WTC11 (cell line): Measurements from ENCODE around the gene TIPRL. TPM values are rescaled to one million over a fixed set of nuclear protein-coding genes. Genes with fewer than 3 reads are reported as not detected.

ENCODE experiments used
- ATAC-seq: fragments of 200-7000 bp; cut with Tn5 transposase; 2 replicates; pipeline ENCODE4 v1.10.0; 2021; ENCODE audit warnings: mild to moderate bottlenecking, moderate library complexity
- CTCF ChIA-PET: fragments of 300-600 bp; sonication (Branson Sonifier 250); formaldehyde crosslinking; loops from one replicate; lab custom pipeline; 2021; ENCODE audit warnings: antibody characterized with exemption; lab: Charles Lee
- POLR2A ChIA-PET: fragments of 350-600 bp; sonication (Branson Sonifier 250); formaldehyde crosslinking; loops from one replicate; lab custom pipeline; 2021; ENCODE audit warnings: antibody characterized with exemption; lab: Charles Lee
- DNase-seq: peaks from one replicate; pipeline ENCODE4 v3.0.0; 2021; ENCODE audit warnings: low spot score
- H3K27ac Mint-ChIP-seq: 2 replicates; pipeline ENCODE4 v1.8.0; 2021; ENCODE audit warnings: mixed read lengths
- H3K27me3 Mint-ChIP-seq: 2 replicates; pipeline ENCODE4 v1.8.0; 2021; ENCODE audit warnings: low read depth, mild to moderate bottlenecking, moderate library complexity, mixed read lengths
- H3K36me3 Mint-ChIP-seq: 2 replicates; pipeline ENCODE4 v1.8.0; 2021; ENCODE audit warnings: mixed read lengths
- H3K4me1 Mint-ChIP-seq: 2 replicates; pipeline ENCODE4 v1.8.0; 2022; ENCODE audit warnings: mixed read lengths
- H3K4me3 Mint-ChIP-seq: 2 replicates; pipeline ENCODE4 v1.8.0; 2021; ENCODE audit warnings: mild to moderate bottlenecking, moderate library complexity, mixed read lengths
- H3K9me3 Mint-ChIP-seq: 2 replicates; pipeline ENCODE4 v1.8.0; 2021; ENCODE audit warnings: mixed read lengths
- CBFB ChIP-seq: sonication (generic); formaldehyde crosslinking; IDR thresholded peaks from 2 replicates; pipeline ENCODE4 v1.8.1; 2022; ENCODE audit warnings: mild to moderate bottlenecking, low read depth, missing genetic modification reagents
- CREB1 ChIP-seq: sonication (generic); formaldehyde crosslinking; IDR thresholded peaks from 2 replicates; pipeline ENCODE4 v1.8.0; 2023; ENCODE audit warnings: mild to moderate bottlenecking, missing genetic modification reagents
- GABPB1 ChIP-seq: sonication (generic); formaldehyde crosslinking; IDR thresholded peaks from 2 replicates; pipeline ENCODE4 v1.8.1; 2023; ENCODE audit warnings: mild to moderate bottlenecking, missing genetic modification reagents
- HMGA2 ChIP-seq: fragments of 250-450 bp; sonication (Bioruptor Pico); IDR thresholded peaks from 2 replicates; pipeline ENCODE4 v1.4.0; 2021; ENCODE audit warnings: mild to moderate bottlenecking, moderate library complexity
- MYBL2 ChIP-seq: sonication (generic); formaldehyde crosslinking; IDR thresholded peaks from 2 replicates; pipeline ENCODE4 v1.8.1; 2023; ENCODE audit warnings: mild to moderate bottlenecking, moderate library complexity, missing genetic modification reagents
- NFYB ChIP-seq: sonication (generic); formaldehyde crosslinking; conservative IDR thresholded peaks from 2 replicates; pipeline ENCODE4 v1.8.0; 2022; ENCODE audit warnings: low read depth, missing genetic modification reagents
- PRRX2 ChIP-seq: fragments of 250-450 bp; sonication (Bioruptor Pico); IDR thresholded peaks from 2 replicates; pipeline ENCODE4 v1.8.0; 2021; ENCODE audit warnings: mild to moderate bottlenecking
- RORB ChIP-seq: fragments of 250-450 bp; sonication (Bioruptor Pico); IDR thresholded peaks from 2 replicates; pipeline ENCODE4 v1.9.0; 2021; ENCODE audit warnings: mild to moderate bottlenecking
- SMAD4 ChIP-seq: sonication (generic); formaldehyde crosslinking; IDR thresholded peaks from 2 replicates; pipeline ENCODE4 v1.8.0; 2022; ENCODE audit warnings: mild to moderate bottlenecking, missing genetic modification reagents
- TEAD4 ChIP-seq: sonication (generic); formaldehyde crosslinking; IDR thresholded peaks from 2 replicates; pipeline ENCODE4 v1.8.0; 2022; ENCODE audit warnings: mild to moderate bottlenecking, missing genetic modification reagents
- ZBTB21 ChIP-seq: sonication (generic); formaldehyde crosslinking; IDR thresholded peaks from 2 replicates; pipeline ENCODE4 v1.8.1; 2023; ENCODE audit warnings: mild to moderate bottlenecking, missing genetic modification reagents, borderline replicate concordance
- ZNF317 ChIP-seq: sonication (generic); formaldehyde crosslinking; IDR thresholded peaks from 2 replicates; pipeline ENCODE4 v1.8.1; 2023; ENCODE audit warnings: low read depth, mild to moderate bottlenecking, moderate library complexity, missing genetic modification reagents, borderline replicate concordance
- ZNF396 ChIP-seq: fragments of 250-450 bp; sonication (Bioruptor Pico); IDR thresholded peaks from 2 replicates; pipeline ENCODE4 v1.8.0; 2021; ENCODE audit warnings: mild to moderate bottlenecking, moderate library complexity, borderline replicate concordance
- ZNF416 ChIP-seq: fragments of 250-450 bp; sonication (Bioruptor Pico); IDR thresholded peaks from 2 replicates; pipeline ENCODE4 v1.9.0; 2021; ENCODE audit warnings: mild to moderate bottlenecking, inconsistent platforms
- ZNF423 ChIP-seq: fragments of 250-450 bp; sonication (Bioruptor Pico); IDR thresholded peaks from 2 replicates; pipeline ENCODE4 v2.1.2; 2022; ENCODE audit warnings: mild to moderate bottlenecking, moderate library complexity
- total RNA-seq: library from RNA; stranded (reverse); gene quantifications from 3 replicates; pipeline ENCODE4 v1.2.3, GENCODE V29; 2021
- TF ChIP-seq, protein P1 (sequence below): sonication (generic); formaldehyde crosslinking; conservative IDR thresholded peaks from 2 replicates; pipeline ENCODE4 v1.8.1; 2022; ENCODE audit warnings: mild to moderate bottlenecking, missing genetic modification reagents
- TF ChIP-seq, protein P2 (sequence below): sonication (generic); formaldehyde crosslinking; IDR thresholded peaks from 2 replicates; pipeline ENCODE4 v1.8.0; 2022; ENCODE audit warnings: missing genetic modification reagents
- TF ChIP-seq, protein P3 (sequence below): sonication (generic); formaldehyde crosslinking; IDR thresholded peaks from 2 replicates; pipeline ENCODE4 v1.8.1; 2023; ENCODE audit warnings: mild to moderate bottlenecking, missing genetic modification reagents, borderline replicate concordance
- TF ChIP-seq, protein P4 (sequence below): sonication (generic); formaldehyde crosslinking; IDR thresholded peaks from 2 replicates; pipeline ENCODE4 v1.8.0; 2022; ENCODE audit warnings: mild to moderate bottlenecking, missing genetic modification reagents

TIPRL gene
- total RNA-seq, 1 experiment from 2014 or later = 25.3 TPM

- no peak overlapping the region for H3K27ac Mint-ChIP-seq
- POLR2A ChIA-PET = no interaction called here
- H3K27me3 Mint-ChIP-seq = peaks cover 5% of the 10 kb centered on the region; the same call in 1 of the 2 replicates
- CTCF ChIA-PET = no interaction called here
- no peaks in the 10 kb centered on the region for H3K4me1 Mint-ChIP-seq
- peaks cover 7% of the 10 kb centered on the region for H3K36me3 Mint-ChIP-seq
- H3K4me3 Mint-ChIP-seq = no peak overlapping the region
- H3K9me3 Mint-ChIP-seq = peaks cover 37% of the 10 kb centered on the region
- DNase-seq (no peak), ATAC-seq (no peak)
- TF ChIP-seq GABPB1 (CRISPR knock-in tag) (no peak), CREB1 (no peak), SMAD4 (no peak), ZNF317 (CRISPR knock-in tag) (no peak), ZNF396 (CRISPR knock-in tag) (no peak), ZNF423 (CRISPR knock-in tag) (no peak)
- TF ChIP-seq, protein P1, sequence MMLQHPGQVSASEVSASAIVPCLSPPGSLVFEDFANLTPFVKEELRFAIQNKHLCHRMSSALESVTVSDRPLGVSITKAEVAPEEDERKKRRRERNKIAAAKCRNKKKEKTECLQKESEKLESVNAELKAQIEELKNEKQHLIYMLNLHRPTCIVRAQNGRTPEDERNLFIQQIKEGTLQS (CRISPR knock-in tag) = no peak
- TF ChIP-seq, protein P2, sequence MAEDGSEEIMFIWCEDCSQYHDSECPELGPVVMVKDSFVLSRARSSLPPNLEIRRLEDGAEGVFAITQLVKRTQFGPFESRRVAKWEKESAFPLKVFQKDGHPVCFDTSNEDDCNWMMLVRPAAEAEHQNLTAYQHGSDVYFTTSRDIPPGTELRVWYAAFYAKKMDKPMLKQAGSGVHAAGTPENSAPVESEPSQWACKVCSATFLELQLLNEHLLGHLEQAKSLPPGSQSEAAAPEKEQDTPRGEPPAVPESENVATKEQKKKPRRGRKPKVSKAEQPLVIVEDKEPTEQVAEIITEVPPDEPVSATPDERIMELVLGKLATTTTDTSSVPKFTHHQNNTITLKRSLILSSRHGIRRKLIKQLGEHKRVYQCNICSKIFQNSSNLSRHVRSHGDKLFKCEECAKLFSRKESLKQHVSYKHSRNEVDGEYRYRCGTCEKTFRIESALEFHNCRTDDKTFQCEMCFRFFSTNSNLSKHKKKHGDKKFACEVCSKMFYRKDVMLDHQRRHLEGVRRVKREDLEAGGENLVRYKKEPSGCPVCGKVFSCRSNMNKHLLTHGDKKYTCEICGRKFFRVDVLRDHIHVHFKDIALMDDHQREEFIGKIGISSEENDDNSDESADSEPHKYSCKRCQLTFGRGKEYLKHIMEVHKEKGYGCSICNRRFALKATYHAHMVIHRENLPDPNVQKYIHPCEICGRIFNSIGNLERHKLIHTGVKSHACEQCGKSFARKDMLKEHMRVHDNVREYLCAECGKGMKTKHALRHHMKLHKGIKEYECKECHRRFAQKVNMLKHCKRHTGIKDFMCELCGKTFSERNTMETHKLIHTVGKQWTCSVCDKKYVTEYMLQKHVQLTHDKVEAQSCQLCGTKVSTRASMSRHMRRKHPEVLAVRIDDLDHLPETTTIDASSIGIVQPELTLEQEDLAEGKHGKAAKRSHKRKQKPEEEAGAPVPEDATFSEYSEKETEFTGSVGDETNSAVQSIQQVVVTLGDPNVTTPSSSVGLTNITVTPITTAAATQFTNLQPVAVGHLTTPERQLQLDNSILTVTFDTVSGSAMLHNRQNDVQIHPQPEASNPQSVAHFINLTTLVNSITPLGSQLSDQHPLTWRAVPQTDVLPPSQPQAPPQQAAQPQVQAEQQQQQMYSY (CRISPR knock-in tag) = no peak
- TF ChIP-seq, all 79 proteins: peak for 0
Measured at GRCh38 chr1:168159979-168160378, 18.8 kb upstream of the TIPRL start.

DNA sequence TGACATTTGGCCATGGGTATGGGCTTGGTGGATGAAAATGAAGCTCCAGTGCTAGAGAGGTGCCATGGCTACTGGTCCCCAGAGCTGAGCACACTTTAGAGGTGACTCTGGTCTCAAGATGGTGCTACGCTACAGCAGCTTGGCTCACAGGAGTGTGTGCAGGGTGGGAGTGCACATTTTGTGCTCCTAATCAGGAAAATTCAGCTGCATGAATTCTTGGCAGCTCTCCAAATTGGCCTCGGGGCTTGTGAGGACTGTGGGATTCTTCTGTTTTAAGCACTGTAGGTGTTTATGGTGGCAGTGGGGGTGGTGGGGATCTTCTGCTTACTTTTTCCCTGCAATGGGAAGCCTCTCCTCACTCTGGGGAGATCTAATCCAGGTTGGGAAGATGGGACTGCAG, 17.3 kb upstream of the TIPRL start:
- Mint-ChIP-seq H3K9me3 (peaks cover 37% of the 10 kb centered on the region), H3K4me1 (no peaks in the 10 kb centered on the region), H3K36me3 (peaks cover 7% of the 10 kb centered on the region)
- POLR2A ChIA-PET = no interaction called here
- TF ChIP-seq, protein P3, sequence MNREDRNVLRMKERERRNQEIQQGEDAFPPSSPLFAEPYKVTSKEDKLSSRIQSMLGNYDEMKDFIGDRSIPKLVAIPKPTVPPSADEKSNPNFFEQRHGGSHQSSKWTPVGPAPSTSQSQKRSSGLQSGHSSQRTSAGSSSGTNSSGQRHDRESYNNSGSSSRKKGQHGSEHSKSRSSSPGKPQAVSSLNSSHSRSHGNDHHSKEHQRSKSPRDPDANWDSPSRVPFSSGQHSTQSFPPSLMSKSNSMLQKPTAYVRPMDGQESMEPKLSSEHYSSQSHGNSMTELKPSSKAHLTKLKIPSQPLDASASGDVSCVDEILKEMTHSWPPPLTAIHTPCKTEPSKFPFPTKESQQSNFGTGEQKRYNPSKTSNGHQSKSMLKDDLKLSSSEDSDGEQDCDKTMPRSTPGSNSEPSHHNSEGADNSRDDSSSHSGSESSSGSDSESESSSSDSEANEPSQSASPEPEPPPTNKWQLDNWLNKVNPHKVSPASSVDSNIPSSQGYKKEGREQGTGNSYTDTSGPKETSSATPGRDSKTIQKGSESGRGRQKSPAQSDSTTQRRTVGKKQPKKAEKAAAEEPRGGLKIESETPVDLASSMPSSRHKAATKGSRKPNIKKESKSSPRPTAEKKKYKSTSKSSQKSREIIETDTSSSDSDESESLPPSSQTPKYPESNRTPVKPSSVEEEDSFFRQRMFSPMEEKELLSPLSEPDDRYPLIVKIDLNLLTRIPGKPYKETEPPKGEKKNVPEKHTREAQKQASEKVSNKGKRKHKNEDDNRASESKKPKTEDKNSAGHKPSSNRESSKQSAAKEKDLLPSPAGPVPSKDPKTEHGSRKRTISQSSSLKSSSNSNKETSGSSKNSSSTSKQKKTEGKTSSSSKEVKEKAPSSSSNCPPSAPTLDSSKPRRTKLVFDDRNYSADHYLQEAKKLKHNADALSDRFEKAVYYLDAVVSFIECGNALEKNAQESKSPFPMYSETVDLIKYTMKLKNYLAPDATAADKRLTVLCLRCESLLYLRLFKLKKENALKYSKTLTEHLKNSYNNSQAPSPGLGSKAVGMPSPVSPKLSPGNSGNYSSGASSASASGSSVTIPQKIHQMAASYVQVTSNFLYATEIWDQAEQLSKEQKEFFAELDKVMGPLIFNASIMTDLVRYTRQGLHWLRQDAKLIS = no peak
- TF ChIP-seq CREB1 = no peak
- TF ChIP-seq, protein P4, sequence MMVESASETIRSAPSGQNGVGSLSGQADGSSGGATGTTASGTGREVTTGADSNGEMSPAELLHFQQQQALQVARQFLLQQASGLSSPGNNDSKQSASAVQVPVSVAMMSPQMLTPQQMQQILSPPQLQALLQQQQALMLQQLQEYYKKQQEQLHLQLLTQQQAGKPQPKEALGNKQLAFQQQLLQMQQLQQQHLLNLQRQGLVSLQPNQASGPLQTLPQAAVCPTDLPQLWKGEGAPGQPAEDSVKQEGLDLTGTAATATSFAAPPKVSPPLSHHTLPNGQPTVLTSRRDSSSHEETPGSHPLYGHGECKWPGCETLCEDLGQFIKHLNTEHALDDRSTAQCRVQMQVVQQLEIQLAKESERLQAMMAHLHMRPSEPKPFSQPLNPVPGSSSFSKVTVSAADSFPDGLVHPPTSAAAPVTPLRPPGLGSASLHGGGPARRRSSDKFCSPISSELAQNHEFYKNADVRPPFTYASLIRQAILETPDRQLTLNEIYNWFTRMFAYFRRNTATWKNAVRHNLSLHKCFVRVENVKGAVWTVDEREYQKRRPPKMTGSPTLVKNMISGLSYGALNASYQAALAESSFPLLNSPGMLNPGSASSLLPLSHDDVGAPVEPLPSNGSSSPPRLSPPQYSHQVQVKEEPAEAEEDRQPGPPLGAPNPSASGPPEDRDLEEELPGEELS (CRISPR knock-in tag) = no peak
- TF ChIP-seq ZNF396 (CRISPR knock-in tag) = no peak
- TF ChIP-seq ZBTB21 = no peak
- TF ChIP-seq NFYB = no peak
- no peak for TF ChIP-seq ZNF416 (CRISPR knock-in tag)
- TF ChIP-seq TEAD4 (CRISPR knock-in tag) = no peak
- no peak for TF ChIP-seq HMGA2 (CRISPR knock-in tag)
- TF ChIP-seq ZNF423 (CRISPR knock-in tag) = no peak
- TF ChIP-seq RORB (CRISPR knock-in tag) = no peak
- TF ChIP-seq CBFB (CRISPR knock-in tag) = no peak
- no peak for TF ChIP-seq MYBL2 (CRISPR knock-in tag)
- TF ChIP-seq PRRX2 (CRISPR knock-in tag) = no peak
- TF ChIP-seq, all 79 proteins: peak for 0
- CTCF ChIA-PET = interaction anchor here (0.7 kb wide), 1 partner anchor 79 kb away, joined by 3 read pairs; no protein-coding TSS in a partner anchor
- Mint-ChIP-seq H3K4me3 (no peak overlapping the region), H3K27me3 (peaks cover 5% of the 10 kb centered on the region; the same call in 1 of the 2 replicates), H3K27ac (no peak overlapping the region)
- ATAC-seq = no peak
- DNase-seq = no peak
